PC-3 (cell line): Measurements from ENCODE around the gene SHISAL2A. TPM values are rescaled to one million over a fixed set of nuclear protein-coding genes. Genes with fewer than 3 reads are reported as not detected.

Source experiments
- ATAC-seq: fragments of 200-7000 bp; cut with Tn5 transposase; 2 replicates; pipeline ENCODE4 v1.9.1; 2020; ENCODE audit warnings: mild to moderate bottlenecking, moderate library complexity
- BruUV-seq: library from RNA; stranded (reverse); fragments of 400-500 nt; replicated peaks from 2 replicates; lab custom pipeline; 2021; lab: Mats Ljungman, UMichigan
- CTCF ChIA-PET: fragments of 300-600 bp; sonication (Branson Sonifier 250); formaldehyde crosslinking; loops from one replicate; lab custom pipeline; 2022; ENCODE audit warnings: antibody characterized with exemption; lab: Charles Lee
- POLR2A ChIA-PET: fragments of 300-600 bp; sonication (Branson Sonifier 250); formaldehyde crosslinking; loops from one replicate; lab custom pipeline; 2022; ENCODE audit warnings: antibody characterized with exemption; ENCODE audit not compliant: unreplicated experiment; lab: Charles Lee
- DNase-seq: peaks from one replicate; pipeline ENCODE4 v3.0.0-alpha.2; 2015
- H2AFZ ChIP-seq: fragments of 300-600 bp; sonication (generic); 2 replicates; pipeline ENCODE4 v1.6.0; 2016; ENCODE audit warnings: antibody characterized with exemption, low read length
- H3F3A ChIP-seq: fragments of 300-600 bp; sonication (generic); one replicate; pipeline ENCODE4 v1.6.0; 2017; ENCODE audit warnings: antibody characterized with exemption, low read length, control low read depth, mild to moderate bottlenecking; ENCODE audit not compliant: unreplicated experiment
- H3K27ac ChIP-seq: fragments of 300-600 bp; sonication (generic); 2 replicates; pipeline ENCODE4 v1.5.1; 2016; ENCODE audit warnings: mild to moderate bottlenecking, low read length
- H3K27me3 ChIP-seq: fragments of 300-600 bp; sonication (generic); 2 replicates; pipeline ENCODE4 v1.6.1; 2016; ENCODE audit warnings: low read length, mixed read lengths
- H3K36me3 ChIP-seq: fragments of 300-600 bp; sonication (generic); 2 replicates; pipeline ENCODE4 v1.6.1; 2016; ENCODE audit warnings: low read depth, mixed run types, low read length, mixed read lengths
- H3K4me1 ChIP-seq: fragments of 300-600 bp; sonication (generic); 2 replicates; pipeline ENCODE4 v1.5.1; 2016; ENCODE audit warnings: low read length; ENCODE audit not compliant: insufficient read depth
- H3K4me2 ChIP-seq: fragments of 300-600 bp; sonication (generic); 2 replicates; pipeline ENCODE4 v1.6.0; 2016; ENCODE audit warnings: low read length
- H3K4me3 ChIP-seq: fragments of 300-600 bp; sonication (generic); 2 replicates; pipeline ENCODE4 v1.5.1; 2016; ENCODE audit warnings: mild to moderate bottlenecking, low read length, mixed read lengths
- H3K79me2 ChIP-seq: fragments of 300-600 bp; sonication (generic); 2 replicates; pipeline ENCODE4 v1.6.1; 2017; ENCODE audit warnings: low read length, mixed read lengths
- H3K9ac ChIP-seq: fragments of 300-600 bp; sonication (generic); 2 replicates; pipeline ENCODE4 v1.6.0; 2016; ENCODE audit warnings: mild to moderate bottlenecking, low read length
- H3K9me2 ChIP-seq: fragments of 300-600 bp; sonication (generic); replicated peaks from 2 replicates; pipeline ENCODE4 v1.6.1; 2016; ENCODE audit warnings: mixed run types, low read length, mixed read lengths
- H3K9me3 ChIP-seq: fragments of 300-600 bp; sonication (generic); 2 replicates; pipeline ENCODE4 v1.6.1; 2016; ENCODE audit warnings: low read length, mixed read lengths
- H4K20me1 ChIP-seq: fragments of 300-600 bp; sonication (generic); 2 replicates; pipeline ENCODE4 v1.6.1; 2016; ENCODE audit warnings: low read length, mixed read lengths
- CTCF ChIP-seq: fragments of 300-600 bp; sonication (generic); conservative IDR thresholded peaks from 2 replicates; pipeline ENCODE4 v1.5.1; 2017; ENCODE audit warnings: antibody characterized with exemption, low read depth, mild to moderate bottlenecking, low read length
- EZH2 ChIP-seq: fragments of 300-600 bp; sonication (generic); IDR thresholded peaks from one replicate; pipeline ENCODE4 v1.6.1; 2017; ENCODE audit warnings: antibody characterized with exemption, mild to moderate bottlenecking, low read length; ENCODE audit not compliant: unreplicated experiment
- EZH2phosphoT487 ChIP-seq: fragments of 300-600 bp; sonication (generic); IDR thresholded peaks from 2 replicates; pipeline ENCODE4 v1.6.1; 2018; ENCODE audit warnings: mild to moderate bottlenecking, antibody characterized with exemption, low read length, borderline replicate concordance
- intact Hi-C: fragments of 100-400 bp; cut with micrococcal nuclease; formaldehyde crosslinking; loops from 2 replicates; pipeline ENCODE4 v1.9.0; 2023
- total RNA-seq: library from RNA; depleted of rRNA; stranded (reverse); fragments of >200 nt; gene quantifications from 2 replicates; pipeline ENCODE4 v1.2.3, GENCODE V29; 2014

SHISAL2A gene
- total RNA-seq, 1 experiment from 2014 or later = not detected

- H3K9ac ChIP-seq = no peak overlapping the region
- H4K20me1 ChIP-seq = no peaks in the 10 kb centered on the region
- ATAC-seq (no peak), DNase-seq (no peak)
- H3F3A ChIP-seq = no peaks in the 10 kb centered on the region
- ChIA-PET POLR2A (no interaction called here), CTCF (no interaction called here)
- no peaks in the 10 kb centered on the region for H3K36me3 ChIP-seq
- peaks cover 31% of the 10 kb centered on the region for H3K4me1 ChIP-seq
- no peak overlapping the region for H3K27ac ChIP-seq
- BruUV-seq = no TSS peak
- H3K4me2 ChIP-seq = no peak overlapping the region
- no peaks in the 10 kb centered on the region for H3K9me3 ChIP-seq
- TF ChIP-seq EZH2phosphoT487 (no peak), CTCF (no peak), EZH2 (no peak)
- intact Hi-C loops = no loop called here
- no peaks in the 10 kb centered on the region for H3K9me2 ChIP-seq
- H2AFZ ChIP-seq = no peak overlapping the region
- H3K79me2 ChIP-seq = no peaks in the 10 kb centered on the region
- no peak overlapping the region for H3K4me3 ChIP-seq
- no peaks in the 10 kb centered on the region for H3K27me3 ChIP-seq
These were observed 27.8 kb downstream of the SHISAL2A start for GRCh38 chr1:52660807-52661206.

- intact Hi-C loops = loop anchor here (1.0 kb wide), 1 partner anchor 110 kb away; no protein-coding TSS in a partner anchor
These were observed 29.8 kb downstream of the SHISAL2A start for GRCh38 chr1:52662645-52663313.

More at GRCh38 chr1:52662645-52663313, 29.8 kb downstream of the SHISAL2A start:
- no peaks in the 10 kb centered on the region for H3K9me3 ChIP-seq
- H3K27me3 ChIP-seq = no peaks in the 10 kb centered on the region
- no peak for TF ChIP-seq EZH2
- TF ChIP-seq EZH2phosphoT487 = no peak
- TF ChIP-seq CTCF = no peak
- H3K79me2 ChIP-seq = no peaks in the 10 kb centered on the region
- H4K20me1 ChIP-seq = no peaks in the 10 kb centered on the region
- H3K4me1 ChIP-seq = peaks cover 32% of the 10 kb centered on the region
- H3K9me2 ChIP-seq = no peaks in the 10 kb centered on the region
- peak; percentile 98 for DNase-seq
- peak overlapping the region; percentile 67 for H2AFZ ChIP-seq
- no TSS peak for BruUV-seq
- H3K36me3 ChIP-seq = no peaks in the 10 kb centered on the region
- CTCF ChIA-PET = no interaction called here
- peak overlapping the region; percentile 63 for H3K4me2 ChIP-seq
- no peak overlapping the region for H3K9ac ChIP-seq
- peak overlapping the region; percentile 68 for H3K27ac ChIP-seq
- POLR2A ChIA-PET = interaction anchor here (0.6 kb wide), 1 partner anchor 21 kb away, joined by 4 read pairs; no protein-coding TSS in a partner anchor
- no peak overlapping the region; the same call in 1 of the 2 replicates for H3K4me3 ChIP-seq
- ATAC-seq = peak; percentile 97
- H3F3A ChIP-seq = no peaks in the 10 kb centered on the region
